Activated naive CD8-positive, alpha-beta T cell (primary cell): Measurements from ENCODE around the gene CHST15.

Source experiments
- H3K27ac Mint-ChIP-seq: one replicate; pipeline ENCODE4 v1.8.0; 2021; ENCODE audit warnings: mixed read lengths
- H3K27me3 Mint-ChIP-seq: one replicate; pipeline ENCODE4 v1.8.0; 2021; ENCODE audit warnings: mixed read lengths
- H3K36me3 Mint-ChIP-seq: one replicate; pipeline ENCODE4 v1.8.0; 2021; ENCODE audit warnings: mixed read lengths
- H3K4me1 Mint-ChIP-seq: one replicate; pipeline ENCODE4 v1.8.0; 2021; ENCODE audit warnings: low read depth, mixed read lengths
- H3K4me3 Mint-ChIP-seq: one replicate; pipeline ENCODE4 v1.8.0; 2021; ENCODE audit warnings: mild to moderate bottlenecking, mixed read lengths
- H3K9me3 Mint-ChIP-seq: one replicate; pipeline ENCODE4 v1.8.0; 2021; ENCODE audit warnings: low read depth, mixed read lengths

Gene CHST15

GRCh38 chr10:123986736-123987135, 106.7 kb downstream of the CHST15 start:
- Mint-ChIP-seq H3K4me3 (no peak overlapping the region), H3K36me3 (no peaks in the 10 kb centered on the region), H3K4me1 (no peaks in the 10 kb centered on the region), H3K27me3 (peaks cover 13% of the 10 kb centered on the region), H3K27ac (no peak overlapping the region), H3K9me3 (no peaks in the 10 kb centered on the region)

GRCh38 chr10:123974406-123974805, 119.0 kb downstream of the CHST15 start:
- Mint-ChIP-seq H3K27ac (no peak overlapping the region), H3K27me3 (peaks cover 57% of the 10 kb centered on the region), H3K9me3 (peaks cover 5% of the 10 kb centered on the region), H3K4me3 (no peak overlapping the region), H3K4me1 (peaks cover 1% of the 10 kb centered on the region), H3K36me3 (peaks cover 4% of the 10 kb centered on the region)

GRCh38 chr10:123972481-123973401, 120.7 kb downstream of the CHST15 start:
- Mint-ChIP-seq H3K4me1 (peaks cover 2% of the 10 kb centered on the region), H3K27ac (no peak overlapping the region), H3K27me3 (peaks cover 64% of the 10 kb centered on the region), H3K4me3 (no peak overlapping the region), H3K9me3 (peaks cover 5% of the 10 kb centered on the region), H3K36me3 (peaks cover 4% of the 10 kb centered on the region)

DNA sequence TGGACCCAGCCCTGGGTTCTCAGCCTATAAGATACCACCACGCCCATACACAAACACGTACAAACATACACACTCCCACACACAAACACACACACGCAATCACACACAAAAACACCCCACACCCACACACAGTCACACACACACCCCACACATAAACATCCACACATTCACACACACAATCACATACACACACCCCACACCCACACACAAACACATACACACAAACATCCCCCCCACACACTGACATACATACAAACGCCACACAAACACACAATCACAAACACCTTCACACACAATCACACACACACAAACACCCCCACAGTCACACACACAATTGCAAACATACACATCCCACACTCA, 122.5 kb downstream of the CHST15 start:
- H3K27me3 Mint-ChIP-seq: peaks cover 59% of the 10 kb centered on the region
- no peaks in the 10 kb centered on the region for H3K9me3 Mint-ChIP-seq
- H3K27ac Mint-ChIP-seq: no peak overlapping the region
- H3K36me3 Mint-ChIP-seq: no peaks in the 10 kb centered on the region
- no peak overlapping the region for H3K4me3 Mint-ChIP-seq
- H3K4me1 Mint-ChIP-seq: peaks cover 3% of the 10 kb centered on the region

- no peaks in the 10 kb centered on the region for H3K9me3 Mint-ChIP-seq
- H3K4me1 Mint-ChIP-seq: peaks cover 3% of the 10 kb centered on the region
- H3K36me3 Mint-ChIP-seq: no peaks in the 10 kb centered on the region
- H3K4me3 Mint-ChIP-seq: no peak overlapping the region
- peaks cover 59% of the 10 kb centered on the region for H3K27me3 Mint-ChIP-seq
- H3K27ac Mint-ChIP-seq: no peak overlapping the region
Measured at GRCh38 chr10:123970207-123970926, 123.0 kb downstream of the CHST15 start.

DNA sequence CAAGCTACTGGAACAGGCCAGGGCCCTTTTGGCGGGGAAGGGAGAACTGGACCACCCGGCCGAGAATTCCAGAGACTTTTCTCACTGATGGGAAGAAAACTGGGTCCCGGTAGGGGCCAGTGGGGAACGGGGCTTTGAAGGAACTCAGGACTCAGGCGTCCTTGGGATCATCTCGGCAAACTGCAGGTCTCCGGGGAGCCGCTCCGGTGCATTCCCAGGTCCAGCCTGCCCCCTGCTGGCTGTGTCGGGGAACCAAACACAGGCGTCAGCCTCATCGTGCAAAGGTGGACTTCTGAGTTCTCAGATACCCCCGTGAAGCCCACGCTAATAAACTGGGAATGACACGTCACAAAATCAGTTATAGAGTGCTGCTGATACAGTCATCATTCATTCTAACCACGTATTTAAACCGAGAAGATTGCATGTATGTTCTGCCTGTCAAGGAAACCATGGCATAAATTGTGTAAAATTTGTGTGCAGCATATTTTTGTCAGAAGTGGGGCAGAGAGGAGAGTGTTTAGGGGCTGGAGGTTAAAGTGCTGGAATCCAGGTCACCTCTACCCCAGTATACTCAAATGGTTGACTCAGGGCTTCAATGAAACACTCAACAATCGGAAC, 125.7 kb downstream of the CHST15 start:
- Mint-ChIP-seq H3K4me1 (peaks cover 3% of the 10 kb centered on the region), H3K4me3 (no peak overlapping the region), H3K27ac (no peak overlapping the region), H3K36me3 (no peaks in the 10 kb centered on the region), H3K9me3 (no peaks in the 10 kb centered on the region), H3K27me3 (peaks cover 43% of the 10 kb centered on the region)

GRCh38 chr10:123966896-123967231, 126.5 kb downstream of the CHST15 start:
- no peaks in the 10 kb centered on the region for H3K9me3 Mint-ChIP-seq
- no peaks in the 10 kb centered on the region for H3K36me3 Mint-ChIP-seq
- H3K4me1 Mint-ChIP-seq: peaks cover 1% of the 10 kb centered on the region
- peaks cover 41% of the 10 kb centered on the region for H3K27me3 Mint-ChIP-seq
- no peak overlapping the region for H3K27ac Mint-ChIP-seq
- no peak overlapping the region for H3K4me3 Mint-ChIP-seq

DNA sequence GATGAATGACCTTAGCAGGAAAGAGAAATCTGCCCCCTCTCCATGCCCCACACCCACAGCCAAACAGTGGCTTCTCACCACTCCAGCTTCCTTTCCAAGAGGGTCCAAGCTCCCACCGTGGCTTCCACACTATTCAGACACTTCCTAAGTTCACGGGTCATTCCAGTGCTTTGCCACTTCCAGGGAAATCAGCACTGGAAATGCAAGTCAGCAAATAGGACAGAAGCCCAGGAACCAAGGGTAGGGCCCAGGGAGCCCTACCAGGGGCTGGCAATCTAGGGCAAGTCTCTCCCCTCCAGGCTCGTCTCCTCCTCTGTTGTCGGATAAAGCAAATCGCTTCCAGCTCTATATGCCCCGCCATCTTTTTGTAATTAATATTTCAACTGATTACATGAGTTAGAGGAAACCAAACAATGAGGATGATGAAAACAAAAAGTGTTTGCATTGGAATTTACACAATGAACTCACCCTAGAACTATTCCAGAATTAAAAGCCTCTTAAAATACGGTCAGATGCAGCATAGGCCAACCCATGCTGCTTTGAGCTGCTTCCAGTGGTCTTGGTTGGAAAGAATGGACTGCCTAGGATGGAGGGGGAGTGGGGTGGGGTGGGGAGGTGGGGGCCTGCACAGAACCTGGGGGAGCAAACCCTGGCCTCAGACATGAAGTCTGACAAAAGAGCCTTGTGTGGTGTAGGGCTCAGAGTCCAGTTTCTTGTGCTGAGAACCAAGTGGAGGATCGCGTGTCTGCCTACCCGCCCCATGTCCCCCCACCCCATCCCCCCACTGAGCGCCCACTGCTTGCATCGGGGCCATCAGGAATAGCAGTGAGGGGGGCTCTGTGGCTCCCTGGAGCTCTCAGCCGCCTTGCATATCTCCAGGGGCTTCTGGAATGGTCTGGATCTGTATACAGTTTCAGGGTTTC, 127.2 kb downstream of the CHST15 start:
- H3K4me1 Mint-ChIP-seq: peaks cover 1% of the 10 kb centered on the region
- no peaks in the 10 kb centered on the region for H3K36me3 Mint-ChIP-seq
- H3K4me3 Mint-ChIP-seq: no peak overlapping the region
- no peak overlapping the region for H3K27ac Mint-ChIP-seq
- H3K27me3 Mint-ChIP-seq: peaks cover 38% of the 10 kb centered on the region
- no peaks in the 10 kb centered on the region for H3K9me3 Mint-ChIP-seq

DNA sequence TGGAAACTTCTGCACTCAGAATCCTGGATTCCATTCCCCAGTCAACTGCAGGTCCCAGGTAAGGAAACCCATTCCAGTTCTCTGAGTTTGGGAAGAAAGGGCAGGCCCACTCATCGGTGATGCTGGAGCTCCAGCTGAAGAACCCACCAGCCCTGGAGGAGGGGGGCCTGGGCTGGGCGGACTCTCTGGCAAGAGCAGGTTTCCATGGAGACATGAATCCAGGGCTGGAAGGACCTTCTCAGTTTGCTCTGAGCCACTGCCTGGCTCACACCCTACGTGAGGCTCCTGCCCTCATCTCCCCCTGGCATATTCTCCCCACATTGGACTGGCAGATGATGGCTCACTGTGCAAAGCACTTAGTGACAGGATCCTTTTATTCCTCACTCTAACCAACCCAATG, 128.4 kb downstream of the CHST15 start:
- Mint-ChIP-seq H3K9me3 (no peaks in the 10 kb centered on the region), H3K27me3 (peaks cover 33% of the 10 kb centered on the region), H3K36me3 (no peaks in the 10 kb centered on the region), H3K27ac (no peak overlapping the region), H3K4me1 (peaks cover 1% of the 10 kb centered on the region), H3K4me3 (no peak overlapping the region)

- Mint-ChIP-seq H3K9me3 (no peaks in the 10 kb centered on the region), H3K4me1 (peaks cover 1% of the 10 kb centered on the region), H3K36me3 (no peaks in the 10 kb centered on the region), H3K4me3 (no peak overlapping the region), H3K27ac (no peak overlapping the region), H3K27me3 (peaks cover 16% of the 10 kb centered on the region)
Measured at GRCh38 chr10:123962756-123963530, 130.5 kb downstream of the CHST15 start.

DNA sequence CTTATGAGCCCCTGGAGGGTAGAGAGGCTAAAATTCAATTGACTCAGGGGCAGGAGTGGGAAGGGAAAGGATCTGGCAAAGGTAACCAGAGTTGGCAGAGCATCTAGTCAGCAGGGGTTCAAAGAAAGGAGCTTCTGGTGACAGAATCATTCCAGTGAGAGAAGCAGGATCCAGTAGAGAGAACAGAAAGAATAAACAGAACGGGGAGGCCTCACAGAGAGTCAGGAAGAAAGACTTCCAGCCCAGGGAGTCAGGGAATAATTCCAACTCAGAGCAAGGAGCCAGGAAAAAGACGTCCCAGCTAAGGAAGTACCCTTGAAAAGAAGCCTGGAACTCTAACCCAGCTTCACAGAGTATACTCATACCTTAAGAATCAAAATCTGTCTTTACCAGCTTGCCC, 135.2 kb downstream of the CHST15 start:
- H3K4me3 Mint-ChIP-seq: no peak overlapping the region
- no peaks in the 10 kb centered on the region for H3K36me3 Mint-ChIP-seq
- H3K4me1 Mint-ChIP-seq: no peaks in the 10 kb centered on the region
- no peaks in the 10 kb centered on the region for H3K9me3 Mint-ChIP-seq
- H3K27ac Mint-ChIP-seq: no peak overlapping the region
- H3K27me3 Mint-ChIP-seq: peaks cover 5% of the 10 kb centered on the region
